ENCODE measurements around the gene SFXN3. TPM values are rescaled to one million over a fixed set of nuclear protein-coding genes. Genes with fewer than 3 reads are reported as not detected.

Gene SFXN3
- total and polyA plus RNA-seq, 11 donors: 11.7 to 37.4 (median 17.8) TPM

DNA sequence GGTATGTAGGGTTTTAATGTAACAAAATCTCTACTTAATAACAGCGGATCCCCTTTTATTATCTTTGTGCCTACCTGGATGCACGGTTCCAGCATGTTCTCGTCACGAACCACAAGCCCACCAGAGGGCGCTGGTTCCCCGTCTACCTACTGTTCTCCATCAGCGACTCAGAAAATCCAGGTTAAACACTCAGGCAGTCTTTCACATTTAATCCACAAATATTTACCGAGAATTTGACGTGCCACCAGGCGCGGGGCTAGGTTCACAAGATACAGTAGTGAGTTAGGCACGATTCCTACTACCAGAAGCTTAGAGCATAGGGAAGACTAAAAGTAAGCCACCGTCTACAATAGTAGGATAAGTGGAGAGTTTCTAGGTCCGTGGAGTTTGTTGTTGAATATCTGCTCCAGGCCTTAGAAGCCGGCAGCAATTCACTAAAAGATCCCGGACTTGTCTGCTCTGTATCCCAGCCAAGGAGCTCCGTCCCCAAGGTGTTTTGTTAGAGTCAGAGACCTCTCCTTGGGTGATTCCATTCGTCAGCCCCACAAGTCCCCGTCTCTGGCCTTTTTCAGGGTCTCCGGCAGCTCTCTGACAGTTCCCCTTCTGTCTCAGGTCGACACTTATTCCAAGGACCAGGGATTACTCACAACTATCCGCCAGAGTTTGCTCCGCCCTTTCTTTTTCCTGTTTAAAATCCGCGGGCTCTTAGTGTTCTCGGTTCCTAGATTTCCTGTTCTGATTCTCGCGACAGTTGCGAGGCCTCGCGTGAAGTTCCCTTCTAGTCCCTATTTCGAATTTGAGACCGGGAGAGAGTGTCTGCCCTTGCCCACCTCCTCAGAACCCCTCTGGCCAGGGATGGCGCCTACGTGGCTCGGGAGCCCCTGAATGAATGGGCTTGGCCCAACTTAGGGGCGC is 29.3 kb downstream of the SFXN3 start:
- TF ChIP-seq POLR2A (IDR thresholded peaks at IDR 0.05): no peak
- TF ChIP-seq, protein P1, sequence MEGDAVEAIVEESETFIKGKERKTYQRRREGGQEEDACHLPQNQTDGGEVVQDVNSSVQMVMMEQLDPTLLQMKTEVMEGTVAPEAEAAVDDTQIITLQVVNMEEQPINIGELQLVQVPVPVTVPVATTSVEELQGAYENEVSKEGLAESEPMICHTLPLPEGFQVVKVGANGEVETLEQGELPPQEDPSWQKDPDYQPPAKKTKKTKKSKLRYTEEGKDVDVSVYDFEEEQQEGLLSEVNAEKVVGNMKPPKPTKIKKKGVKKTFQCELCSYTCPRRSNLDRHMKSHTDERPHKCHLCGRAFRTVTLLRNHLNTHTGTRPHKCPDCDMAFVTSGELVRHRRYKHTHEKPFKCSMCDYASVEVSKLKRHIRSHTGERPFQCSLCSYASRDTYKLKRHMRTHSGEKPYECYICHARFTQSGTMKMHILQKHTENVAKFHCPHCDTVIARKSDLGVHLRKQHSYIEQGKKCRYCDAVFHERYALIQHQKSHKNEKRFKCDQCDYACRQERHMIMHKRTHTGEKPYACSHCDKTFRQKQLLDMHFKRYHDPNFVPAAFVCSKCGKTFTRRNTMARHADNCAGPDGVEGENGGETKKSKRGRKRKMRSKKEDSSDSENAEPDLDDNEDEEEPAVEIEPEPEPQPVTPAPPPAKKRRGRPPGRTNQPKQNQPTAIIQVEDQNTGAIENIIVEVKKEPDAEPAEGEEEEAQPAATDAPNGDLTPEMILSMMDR (IDR thresholded peaks at IDR 0.05): peak; percentile 81 to 96 (median 88)
- DNase-seq (peak; percentile 89 to 96 (median 93)), ATAC-seq (peak; percentile 72 to 79 (median 76))
- no peaks in the 10 kb centered on the region for H3K36me3 ChIP-seq
- no peaks in the 10 kb centered on the region for H3K9me3 ChIP-seq
- H3K27me3 ChIP-seq: peaks cover 0 to 19% (median 0%) of the 10 kb centered on the region in 9 donors
- H3K27ac ChIP-seq: peak overlapping the region; percentile 92 to 100 (median 98)
- intact Hi-C loops (cut with DNase I): loop anchor here in 4 of 10 donors (2.0 to 10.0 kb wide), 4 partner anchors 17 to 65 kb away; partner anchors contain the start of gene LZTS2 (in 3 of the 4)
- H3K4me1 ChIP-seq: peaks cover 0 to 50% (median 36%) of the 10 kb centered on the region in 12 donors
- H3K4me3 ChIP-seq: peak overlapping the region; percentile 59 to 88 (median 78)
- WGBS, 4 donors: 0 to 1% (median 0%) methylated on average over 36 to 37 of the region's 37 CpGs

DNA sequence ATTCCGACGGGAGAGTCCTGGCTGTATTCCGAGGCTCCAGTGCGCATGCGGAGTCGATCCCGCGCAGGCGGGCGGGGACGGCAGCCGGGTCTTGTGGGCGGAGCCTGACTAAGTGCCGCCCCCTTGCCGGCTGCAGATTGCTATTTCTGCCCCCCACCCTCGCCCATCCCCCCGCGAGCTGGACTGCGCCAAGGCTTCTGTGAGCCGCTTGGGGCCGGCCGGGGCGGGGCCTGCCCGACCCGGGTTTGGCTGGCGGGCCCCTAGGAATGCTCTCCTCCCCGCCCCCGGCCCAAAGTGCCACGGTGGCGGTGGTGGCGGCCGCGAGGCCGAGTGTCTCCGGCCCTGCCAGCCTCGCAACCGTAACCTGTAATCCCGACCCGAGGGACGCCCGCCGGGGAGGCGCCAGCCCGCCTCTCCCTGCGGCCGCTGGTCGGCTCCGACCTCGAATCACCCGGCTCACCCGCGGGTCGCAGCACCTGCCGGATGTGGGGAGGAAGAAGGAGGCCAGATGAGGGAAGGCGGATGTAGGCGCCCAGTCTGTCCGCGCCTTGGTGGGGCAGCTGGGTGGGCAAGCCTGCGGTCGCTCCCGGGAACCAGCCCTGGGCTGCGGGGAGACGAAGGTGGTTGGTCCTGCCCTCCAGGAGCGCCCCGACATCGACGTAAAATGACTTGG is 30.1 kb downstream of the SFXN3 start:
- WGBS, 4 donors: 1 to 3% (median 2%) methylated on average over 30 to 67 of the region's 67 CpGs
- Histone ChIP-seq H3K27ac (peak overlapping the region; percentile 92 to 100 (median 98)), H3K4me3 (peak overlapping the region; percentile 59 to 88 (median 78)), H3K27me3 (peaks cover 0 to 24% (median 0%) of the 10 kb centered on the region in 9 donors), H3K36me3 (no peaks in the 10 kb centered on the region), H3K4me1 (peaks cover 0 to 58% (median 42%) of the 10 kb centered on the region in 12 donors), H3K9me3 (no peaks in the 10 kb centered on the region)
- intact Hi-C loops (cut with DNase I): loop anchor here in 5 of 10 donors (1.0 to 10.0 kb wide), 5 partner anchors 18 to 66 kb away; partner anchors contain the start of gene LZTS2 (in 3 of the 5)
- ATAC-seq: peak; percentile 80 to 93 (median 92)
- DNase-seq: peak; percentile 97 to 98 (median 97)
- TF ChIP-seq POLR2A (IDR thresholded peaks at IDR 0.05): peak in 1 of 2 donors; percentile 64
- TF ChIP-seq, protein P1 (IDR thresholded peaks at IDR 0.05): no peak

DNA sequence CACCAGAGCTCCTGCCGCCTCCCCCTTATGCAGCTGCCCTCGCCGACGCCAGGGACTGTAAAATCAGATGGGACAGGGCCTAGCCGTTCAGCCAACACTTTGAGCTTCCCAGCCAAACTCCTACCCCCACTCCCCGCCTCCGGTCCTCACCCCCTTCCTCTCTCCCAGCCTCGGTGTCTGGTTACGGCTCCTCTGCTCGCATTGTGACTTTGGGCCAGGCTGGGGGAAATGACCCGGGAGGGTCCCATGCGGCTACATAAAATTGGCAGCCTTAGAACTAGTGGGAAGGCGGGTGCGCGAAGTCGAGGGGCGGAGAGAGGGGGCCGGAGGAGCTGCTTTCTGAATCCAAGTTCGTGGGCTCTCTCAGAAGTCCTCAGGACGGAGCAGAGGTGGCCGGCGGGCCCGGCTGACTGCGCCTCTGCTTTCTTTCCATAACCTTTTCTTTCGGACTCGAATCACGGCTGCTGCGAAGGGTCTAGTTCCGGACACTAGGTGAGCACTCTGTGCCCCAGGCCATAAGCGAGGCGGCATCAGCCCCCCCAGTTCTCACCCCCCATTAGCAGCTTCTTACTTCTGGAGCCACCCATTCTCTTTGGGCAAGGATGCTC is 30.7 kb downstream of the SFXN3 start, which contains the start of gene KAZALD1:
Gene KAZALD1, plus strand, starts transcription at position 366 of the 608 bp plus-strand sequence. CDS start 604 bp downstream, outside the sequence.
- Histone ChIP-seq H3K36me3 (no peaks in the 10 kb centered on the region), H3K27me3 (peaks cover 0 to 30% (median 0%) of the 10 kb centered on the region in 9 donors), H3K4me3 (peak within 1 kb of the TSS; percentile 59 to 88 (median 78)), H3K9me3 (no peaks in the 10 kb centered on the region), H3K4me1 (peaks cover 0 to 64% (median 47%) of the 10 kb centered on the region in 12 donors), H3K27ac (peak within 1 kb of the TSS; percentile 92 to 100 (median 98))
- TF ChIP-seq, protein P1 (IDR thresholded peaks at IDR 0.05): no peak
- TF ChIP-seq POLR2A (IDR thresholded peaks at IDR 0.05): no peak
- ATAC-seq (peak; percentile 13 to 41 (median 24)), DNase-seq (peak; percentile 69 to 85 (median 83))
- intact Hi-C loops (cut with DNase I): loop anchor here in 5 of 10 donors (1.0 to 10.0 kb wide), 5 partner anchors 19 to 67 kb away; partner anchors contain the start of gene LZTS2 (in 3 of the 5)
- 33 to 54% (median 35%) methylated on average over 26 to 31 of the region's 31 CpGs for WGBS, 4 donors

Data from heart left ventricle (tissue), 16 donors.